Right lobe of liver (tissue), 6 donors: ENCODE measurements around the gene TMEM205. TPM values are rescaled to one million over a fixed set of nuclear protein-coding genes. Genes with fewer than 3 reads are reported as not detected.
A peak's percentile ranks its signal among the peaks of the same experiment; 100 is the strongest.

Experiments
- ATAC-seq, 4 donors: fragments of 200-7000 bp; cut with Tn5 transposase; one replicate each; pipeline ENCODE4 v1.9.1; 2020; ENCODE audit warnings: mild to moderate bottlenecking in 4 of 4, moderate library complexity in 4 of 4
- DNase-seq, 3 donors: peaks; one replicate each; pipeline ENCODE4 v3.0.0-alpha.2; 2020
- H3K27ac ChIP-seq, 3 donors: fragments of 200-600 bp; one replicate each; pipeline ENCODE4 v1.8.0; 2022
- H3K27me3 ChIP-seq, 2 donors: fragments of 200-600 bp; one replicate each; pipeline ENCODE4 v1.8.0; 2022
- H3K36me3 ChIP-seq, 4 donors: fragments of 200-600 bp; sonication (generic) in 1 of 4; one replicate each; pipeline versions ENCODE4 v1.5.1 to v1.8.0; 2017 to 2022; ENCODE audit warnings: control low read depth in 1 of 4
- H3K4me1 ChIP-seq, 4 donors: fragments of 200-600 bp; sonication (generic) in 1 of 4; one replicate each; pipeline versions ENCODE4 v1.5.1 to v1.8.0; 2017 to 2022; ENCODE audit warnings: control low read depth in 1 of 4
- H3K4me3 ChIP-seq, 3 donors: fragments of 200-600 bp; one replicate each; pipeline ENCODE4 v1.8.0; 2022
- H3K9me3 ChIP-seq, 4 donors: fragments of 200-600 bp; sonication (generic) in 1 of 4; one replicate each; pipeline versions ENCODE4 v1.5.1 to v1.8.0; 2017 to 2022; ENCODE audit warnings: control low read depth in 1 of 4
- CTCF ChIP-seq, 4 donors: fragments of 200-600 bp in 3 of 4; fragments of 450-650 bp in 1 of 4; IDR thresholded peaks; one replicate each; pipeline versions ENCODE4 v1.5.1 to v1.8.0; 2016 to 2022; ENCODE audit warnings: antibody characterized with exemption in 4 of 4, mild to moderate bottlenecking in 2 of 4
- POLR2A ChIP-seq: fragments of 450-650 bp; IDR thresholded peaks from one replicate; pipeline ENCODE4 v1.6.1; 2017; ENCODE audit warnings: antibody characterized with exemption, mild to moderate bottlenecking
- WGBS: methylation state at CpG from one replicate; pipeline ENCODE4 v1.1.6; 2018; ENCODE audit warnings: low coverage, low lambda C conversion rate; ENCODE audit not compliant: insufficient coverage; ENCODE audit errors: missing lambda C conversion rate; 5-methylcytosine and 5-hydroxymethylcytosine counted together
- intact Hi-C, 2 donors: fragments of 100-400 bp; cut with DNase I; formaldehyde crosslinking; loops; one replicate each; pipeline versions ENCODE4 v1.11.2 to v1.14.1; 2022
- total RNA-seq, 6 experiments: library from RNA; depleted of rRNA in 2 of 6; stranded (reverse); fragments of >200 nt in 2 of 6; fragmentation: NEBNext Ultra II Directional in 3 of 6; extraction: Animal tissue kit (Norgen Biotek cat#: 25700) in 3 of 6; gene quantifications; one replicate each; pipeline versions ENCODE4 v1.1.0 to v1.2.4, GENCODE V29; 2016 to 2023
- donor health status: DM: no; HTN: yes; CAD: no.
- donor health status: DM: no; HTN: no; CAD: no.
- donor health status: DM: no; HTN: no; CAD: no.
- donor health status: DM: no; HTN: yes; CAD: no.
- donor health status: DM: no; HTN: yes; CAD: no.

The TMEM205 gene
- total RNA-seq, 6 experiments from 2014 or later = 138 to 605 (median 165) TPM

GRCh38 chr19:11373885-11374432 is 27.9 kb upstream of the TMEM205 start:
- DNase-seq (no peak), ATAC-seq (no peak)
- H3K9me3 ChIP-seq = no peaks in the 10 kb centered on the region
- H3K4me1 ChIP-seq = peaks cover 0 to 25% (median 11%) of the 10 kb centered on the region in 4 donors
- peak overlapping the region in 2 of 3 donors; percentile 64 to 73 for H3K4me3 ChIP-seq
- WGBS = 34% methylated on average over 11 of the region's 11 CpGs
- H3K27me3 ChIP-seq = no peaks in the 10 kb centered on the region
- intact Hi-C loops = no loop called here
- H3K36me3 ChIP-seq = no peaks in the 10 kb centered on the region
- no peak for TF ChIP-seq POLR2A
- TF ChIP-seq CTCF (IDR thresholded peaks at IDR 0.05) = no peak
- H3K27ac ChIP-seq = peak overlapping the region; percentile 71 to 89 (median 76)

GRCh38 chr19:11373166-11373884 is 27.3 kb upstream of the TMEM205 start:
- Histone ChIP-seq H3K9me3 (no peaks in the 10 kb centered on the region), H3K27ac (no peak overlapping the region), H3K4me3 (peak overlapping the region in 1 of 3 donors; percentile 73), H3K27me3 (no peaks in the 10 kb centered on the region), H3K4me1 (peaks cover 0 to 25% (median 11%) of the 10 kb centered on the region in 4 donors), H3K36me3 (no peaks in the 10 kb centered on the region)
- 45% methylated on average over 7 of the region's 10 CpGs for WGBS
- ATAC-seq (no peak), DNase-seq (no peak)
- intact Hi-C loops = no loop called here
- TF ChIP-seq POLR2A = no peak
- no peak for TF ChIP-seq CTCF (IDR thresholded peaks at IDR 0.05)

GRCh38 chr19:11370744-11371143 is 24.7 kb upstream of the TMEM205 start:
- no peak overlapping the region for H3K4me3 ChIP-seq
- ATAC-seq (no peak), DNase-seq (no peak)
- H3K36me3 ChIP-seq = no peaks in the 10 kb centered on the region
- H3K4me1 ChIP-seq = peaks cover 0 to 10% (median 4%) of the 10 kb centered on the region in 4 donors
- WGBS = 90% methylated on average over 2 of the region's 2 CpGs
- H3K27me3 ChIP-seq = no peaks in the 10 kb centered on the region
- no peak overlapping the region for H3K27ac ChIP-seq
- no peaks in the 10 kb centered on the region for H3K9me3 ChIP-seq
- no peak for TF ChIP-seq POLR2A
- TF ChIP-seq CTCF (IDR thresholded peaks at IDR 0.05) = no peak
- intact Hi-C loops = no loop called here

- Histone ChIP-seq H3K4me1 (peaks cover 0 to 7% (median 0%) of the 10 kb centered on the region in 4 donors), H3K27me3 (no peaks in the 10 kb centered on the region), H3K9me3 (no peaks in the 10 kb centered on the region), H3K27ac (no peak overlapping the region), H3K36me3 (no peaks in the 10 kb centered on the region), H3K4me3 (no peak overlapping the region)
- WGBS = 71% methylated on average over 1 of the region's 2 CpGs
- ATAC-seq = no peak
- no peak for DNase-seq
- intact Hi-C loops = no loop called here
- no peak for TF ChIP-seq POLR2A
- no peak for TF ChIP-seq CTCF (IDR thresholded peaks at IDR 0.05)
Measured at GRCh38 chr19:11367528-11367927, 21.5 kb upstream of the TMEM205 start.
